Natural killer cell (primary cell): Measurements from ENCODE around the gene RNF186. TPM values are rescaled to one million over a fixed set of nuclear protein-coding genes. Genes with fewer than 3 reads are reported as not detected.

Experiments
- ATAC-seq, 3 donors: fragments of 150-1000 bp in 2 of 3; fragments of 200-7000 bp in 1 of 3; cut with Tn5 transposase; 1 replicate in 1 of 3; 2 replicates in 2 of 3; pipeline ENCODE4 v1.10.0; 2021; ENCODE audit warnings: mild to moderate bottlenecking in 2 of 3, moderate library complexity in 2 of 3
- DNase-seq, 2 donors: peaks; one replicate each; pipeline versions ENCODE4 v3.0.0 to v3.0.0-alpha.2; 2013 to 2021; ENCODE audit warnings: mixed read lengths in 1 of 2
- H3K27ac ChIP-seq: one replicate; pipeline ENCODE4 v1.5.1; 2013; ENCODE audit warnings: mild to moderate bottlenecking, low read length
- H3K27me3 ChIP-seq: one replicate; pipeline ENCODE4 v1.6.1; 2013; ENCODE audit warnings: low read length; ENCODE audit not compliant: control insufficient read depth, insufficient read depth
- H3K36me3 ChIP-seq: one replicate; pipeline ENCODE4 v1.6.1; 2013; ENCODE audit warnings: low read length; ENCODE audit not compliant: control insufficient read depth, insufficient read depth
- H3K4me1 ChIP-seq: one replicate; pipeline ENCODE4 v1.6.1; 2013; ENCODE audit warnings: low read length; ENCODE audit not compliant: control insufficient read depth, insufficient read depth
- H3K4me3 ChIP-seq: one replicate; pipeline ENCODE4 v1.5.1; 2013; ENCODE audit warnings: low read length
- H3K9me3 ChIP-seq: one replicate; pipeline ENCODE4 v1.6.1; 2013; ENCODE audit warnings: low read length; ENCODE audit not compliant: control insufficient read depth, insufficient read depth
- H3K27ac Mint-ChIP-seq, 2 donors: one replicate each; pipeline ENCODE4 v1.8.0; 2022; ENCODE audit warnings: mild to moderate bottlenecking in 2 of 2, mixed read lengths in 2 of 2, moderate library complexity in 1 of 2
- H3K27me3 Mint-ChIP-seq, 2 donors: one replicate each; pipeline ENCODE4 v1.8.0; 2022; ENCODE audit warnings: low read depth in 2 of 2, mixed read lengths in 2 of 2
- H3K36me3 Mint-ChIP-seq: one replicate; pipeline ENCODE4 v1.8.0; 2022; ENCODE audit warnings: mixed read lengths
- H3K4me1 Mint-ChIP-seq, 2 donors: one replicate each; pipeline ENCODE4 v1.8.0; 2022; ENCODE audit warnings: mixed read lengths in 2 of 2
- H3K4me3 Mint-ChIP-seq: one replicate; pipeline ENCODE4 v1.8.0; 2022; ENCODE audit warnings: mild to moderate bottlenecking, moderate library complexity, mixed read lengths
- H3K9me3 Mint-ChIP-seq, 2 donors: one replicate each; pipeline ENCODE4 v1.8.0; 2022; ENCODE audit warnings: mixed read lengths in 2 of 2
- WGBS: methylation state at CpG from one replicate; pipeline ENCODE4 v1.1.7; 2013; ENCODE audit warnings: missing lambda C conversion rate; ENCODE audit not compliant: insufficient coverage; 5-methylcytosine and 5-hydroxymethylcytosine counted together
- intact Hi-C: fragments of 100-400 bp; cut with micrococcal nuclease; formaldehyde crosslinking; loops from one replicate; pipeline ENCODE4 v1.14.2; 2022
- total RNA-seq, 4 donors: library from RNA; stranded (reverse); fragments of 120-200 nt in 1 of 4; gene quantifications; one replicate each; pipeline versions ENCODE4 v1.2.3 to v1.2.4, GENCODE V29; 2013 to 2022
- TF ChIP-seq, protein P1 (sequence below): fragments of 200-600 bp; IDR thresholded peaks from one replicate; pipeline ENCODE4 v1.8.0; 2022; ENCODE audit warnings: antibody characterized with exemption

Gene RNF186
- total RNA-seq, 3 donors from 2014 or later (not counting 1 experiment from before 2014, with no cell fraction given) = not detected

DNA sequence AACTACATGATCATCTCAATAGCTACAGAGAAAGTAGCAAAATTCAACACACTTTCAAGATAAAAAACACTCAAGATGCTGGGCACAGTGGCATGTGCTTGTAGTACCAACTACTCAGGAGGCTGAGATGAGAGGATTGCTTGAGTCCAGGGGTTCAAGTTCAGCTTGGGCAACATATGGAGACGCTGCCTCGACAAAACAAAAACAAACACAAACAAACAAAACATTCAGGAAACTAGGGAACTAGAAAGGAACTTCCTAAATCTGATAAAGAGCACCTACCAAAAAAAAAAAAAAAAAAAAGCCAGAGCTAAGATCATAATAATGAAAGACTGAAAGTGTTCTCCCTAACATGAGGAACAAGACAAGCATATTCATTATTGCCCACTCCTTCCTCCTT, 22.8 kb upstream of the RNF186 start:
- Mint-ChIP-seq H3K4me3 (no peak overlapping the region), H3K9me3 (no peaks in the 10 kb centered on the region), H3K36me3 (no peaks in the 10 kb centered on the region), H3K27me3 (peaks cover 26 to 51% of the 10 kb centered on the region in 2 donors), H3K4me1 (no peaks in the 10 kb centered on the region), H3K27ac (no peak overlapping the region)
- intact Hi-C loops = no loop called here
- Histone ChIP-seq H3K4me3 (no peak overlapping the region), H3K27ac (no peak overlapping the region), H3K4me1 (no peaks in the 10 kb centered on the region), H3K36me3 (no peaks in the 10 kb centered on the region), H3K9me3 (no peaks in the 10 kb centered on the region), H3K27me3 (peaks cover under 1% of the 10 kb centered on the region)
- 44% methylated on average over 2 of the region's 2 CpGs for WGBS
- TF ChIP-seq, protein P1, sequence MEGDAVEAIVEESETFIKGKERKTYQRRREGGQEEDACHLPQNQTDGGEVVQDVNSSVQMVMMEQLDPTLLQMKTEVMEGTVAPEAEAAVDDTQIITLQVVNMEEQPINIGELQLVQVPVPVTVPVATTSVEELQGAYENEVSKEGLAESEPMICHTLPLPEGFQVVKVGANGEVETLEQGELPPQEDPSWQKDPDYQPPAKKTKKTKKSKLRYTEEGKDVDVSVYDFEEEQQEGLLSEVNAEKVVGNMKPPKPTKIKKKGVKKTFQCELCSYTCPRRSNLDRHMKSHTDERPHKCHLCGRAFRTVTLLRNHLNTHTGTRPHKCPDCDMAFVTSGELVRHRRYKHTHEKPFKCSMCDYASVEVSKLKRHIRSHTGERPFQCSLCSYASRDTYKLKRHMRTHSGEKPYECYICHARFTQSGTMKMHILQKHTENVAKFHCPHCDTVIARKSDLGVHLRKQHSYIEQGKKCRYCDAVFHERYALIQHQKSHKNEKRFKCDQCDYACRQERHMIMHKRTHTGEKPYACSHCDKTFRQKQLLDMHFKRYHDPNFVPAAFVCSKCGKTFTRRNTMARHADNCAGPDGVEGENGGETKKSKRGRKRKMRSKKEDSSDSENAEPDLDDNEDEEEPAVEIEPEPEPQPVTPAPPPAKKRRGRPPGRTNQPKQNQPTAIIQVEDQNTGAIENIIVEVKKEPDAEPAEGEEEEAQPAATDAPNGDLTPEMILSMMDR = no peak
- DNase-seq (no peak), ATAC-seq (no peak)

DNA sequence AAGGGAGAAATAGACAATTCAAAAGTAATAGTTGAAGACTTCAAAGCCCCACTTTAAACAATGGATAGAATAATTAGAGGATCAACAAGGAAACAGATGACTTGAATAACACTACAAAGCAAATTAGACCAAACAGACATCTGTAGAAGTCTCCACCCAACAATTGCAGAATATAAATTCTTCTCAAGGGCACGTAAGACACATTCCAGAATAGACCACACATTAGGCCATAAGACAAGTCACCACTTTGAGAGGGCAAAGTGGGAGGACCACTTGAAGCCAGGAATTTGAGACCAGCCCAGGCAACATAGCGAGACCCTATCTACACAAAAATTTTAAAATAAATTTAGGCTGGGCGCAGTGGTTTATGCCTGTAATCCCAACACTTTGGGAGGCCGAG, 20.5 kb upstream of the RNF186 start:
- no peak for DNase-seq
- no peak overlapping the region for H3K27ac Mint-ChIP-seq
- H3K27me3 Mint-ChIP-seq = peaks cover 40 to 70% of the 10 kb centered on the region in 2 donors
- Histone ChIP-seq H3K27me3 (peaks cover 5% of the 10 kb centered on the region), H3K36me3 (no peaks in the 10 kb centered on the region), H3K4me3 (no peak overlapping the region), H3K4me1 (no peaks in the 10 kb centered on the region), H3K27ac (no peak overlapping the region), H3K9me3 (no peaks in the 10 kb centered on the region)
- WGBS = 91% methylated on average over 4 of the region's 4 CpGs
- no peaks in the 10 kb centered on the region for H3K36me3 Mint-ChIP-seq
- H3K4me3 Mint-ChIP-seq = no peak overlapping the region
- no peak for ATAC-seq
- TF ChIP-seq, protein P1 = no peak
- H3K9me3 Mint-ChIP-seq = no peaks in the 10 kb centered on the region
- intact Hi-C loops = no loop called here
- no peaks in the 10 kb centered on the region for H3K4me1 Mint-ChIP-seq

DNA sequence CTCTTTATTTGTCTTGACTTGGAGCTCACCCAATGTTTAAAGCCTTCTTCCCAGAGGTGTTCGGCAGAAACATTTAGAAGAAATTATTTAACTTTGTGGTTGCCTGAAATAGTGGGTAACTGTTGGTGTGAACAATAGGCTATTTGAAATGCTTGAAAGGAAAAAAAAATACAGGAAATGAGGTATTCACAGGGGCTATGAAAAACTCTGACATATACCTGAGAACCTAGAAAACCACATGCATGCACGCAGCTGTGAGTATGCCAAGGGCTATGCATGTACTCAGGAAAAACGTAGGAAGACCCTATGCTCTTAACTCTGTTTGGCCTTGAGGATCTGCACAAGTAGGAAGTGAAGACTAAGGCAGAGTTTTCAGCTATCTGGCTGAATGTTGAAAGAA, 16.4 kb upstream of the RNF186 start:
- no peaks in the 10 kb centered on the region for H3K36me3 Mint-ChIP-seq
- H3K27ac ChIP-seq = no peak overlapping the region
- H3K27me3 Mint-ChIP-seq = peaks cover 44 to 63% of the 10 kb centered on the region in 2 donors
- H3K27ac Mint-ChIP-seq = no peak overlapping the region
- no peaks in the 10 kb centered on the region for H3K9me3 ChIP-seq
- no peak overlapping the region for H3K4me3 Mint-ChIP-seq
- H3K4me1 Mint-ChIP-seq = no peaks in the 10 kb centered on the region
- no peak for ATAC-seq
- WGBS = 53% methylated on average over 3 of the region's 3 CpGs
- no peaks in the 10 kb centered on the region for H3K4me1 ChIP-seq
- peaks cover 5% of the 10 kb centered on the region for H3K27me3 ChIP-seq
- intact Hi-C loops = no loop called here
- DNase-seq = no peak
- TF ChIP-seq, protein P1 = no peak
- H3K9me3 Mint-ChIP-seq = no peaks in the 10 kb centered on the region
- no peak overlapping the region for H3K4me3 ChIP-seq
- H3K36me3 ChIP-seq = no peaks in the 10 kb centered on the region

DNA sequence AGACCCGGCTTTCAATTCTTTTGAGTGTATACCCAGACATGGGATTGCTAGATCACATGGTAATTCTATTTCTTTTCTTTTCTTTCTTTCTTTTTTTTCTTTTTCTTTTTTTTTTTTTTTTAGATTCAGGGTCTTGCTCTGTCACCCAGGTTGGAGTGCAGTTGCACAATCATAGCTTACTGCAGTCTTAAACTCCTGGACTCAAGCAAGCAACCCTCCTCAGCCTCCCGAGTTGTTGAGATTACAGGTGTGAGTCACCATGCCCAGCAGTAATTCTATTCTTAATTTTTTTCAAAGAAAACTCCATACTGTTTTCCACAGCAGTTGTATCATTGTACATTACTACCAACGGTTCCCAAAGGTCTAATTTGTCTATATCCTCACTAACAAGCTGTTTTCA, 13.5 kb upstream of the RNF186 start:
- H3K36me3 ChIP-seq = no peaks in the 10 kb centered on the region
- Mint-ChIP-seq H3K27me3 (peaks cover 42 to 52% of the 10 kb centered on the region in 2 donors), H3K27ac (no peak overlapping the region), H3K4me1 (peaks cover 0 to 5% of the 10 kb centered on the region in 2 donors), H3K9me3 (no peaks in the 10 kb centered on the region), H3K4me3 (no peak overlapping the region), H3K36me3 (no peaks in the 10 kb centered on the region)
- H3K27me3 ChIP-seq = peaks cover 5% of the 10 kb centered on the region
- ATAC-seq (no peak), DNase-seq (no peak)
- no peaks in the 10 kb centered on the region for H3K9me3 ChIP-seq
- TF ChIP-seq, protein P1 = no peak
- WGBS = 68% methylated on average over 2 of the region's 3 CpGs
- H3K4me1 ChIP-seq = no peaks in the 10 kb centered on the region
- intact Hi-C loops = no loop called here
- H3K27ac ChIP-seq = no peak overlapping the region
- no peak overlapping the region for H3K4me3 ChIP-seq
